Posterior vena cava (tissue), 2 donors: ENCODE results near the gene GNB5. TPM values are rescaled to one million over a fixed set of nuclear protein-coding genes. Genes with fewer than 3 reads are reported as not detected.
"Not testable (repeated sequence)": the region's sequence is repeated elsewhere in the genome, so short reads cannot be mapped to it uniquely, and the experiment has no call there.

Experiments used
- DNase-seq: peaks from one replicate; pipeline ENCODE4 v3.0.0-alpha.2; 2020; ENCODE audit warnings: low spot score
- intact Hi-C, 2 donors: fragments of 100-400 bp; cut with DNase I; formaldehyde crosslinking; loops; one replicate each; pipeline versions ENCODE4 v1.14.1 to v1.14.2; 2022 to 2023
- long read RNA-seq, 2 donors: library from polyadenylated mRNA; unstranded; transcript quantifications; one replicate each; pipeline ENCODE4 v2.0.0, GENCODE V29; 2020 to 2021
- total RNA-seq, 2 donors: library from RNA; stranded (reverse); fragmentation: NEBNext Ultra II Directional; extraction: Animal tissue kit (Norgen Biotek cat#: 25700); gene quantifications; one replicate each; pipeline ENCODE4 v1.2.1, GENCODE V29; 2021
- donor health status: DM: yes; HTN: yes; CAD: no.
- donor health status: DM: yes; HTN: yes; CAD: no.

Gene GNB5
- 10 to 100 TPM; 17.0 to 18.3 TPM for total RNA-seq
- long read RNA-seq, donor 1, transcript GNB5-202 (11 exons, 1,735 nt): major isoform, 17 of 22 reads
- long read RNA-seq, donor 1, partial matches to known transcripts: 0 of 22 reads
- long read RNA-seq, donor 1, other reads (novel, unspliced or antisense): 5 of 22 reads
- long read RNA-seq, donor 2, transcript GNB5-202 (11 exons, 1,735 nt): major isoform, 100 of 123 reads
- long read RNA-seq, donor 2, partial matches to known transcripts: 9 of 123 reads
- long read RNA-seq, donor 2, other reads (novel, unspliced or antisense): 14 of 123 reads

DNA sequence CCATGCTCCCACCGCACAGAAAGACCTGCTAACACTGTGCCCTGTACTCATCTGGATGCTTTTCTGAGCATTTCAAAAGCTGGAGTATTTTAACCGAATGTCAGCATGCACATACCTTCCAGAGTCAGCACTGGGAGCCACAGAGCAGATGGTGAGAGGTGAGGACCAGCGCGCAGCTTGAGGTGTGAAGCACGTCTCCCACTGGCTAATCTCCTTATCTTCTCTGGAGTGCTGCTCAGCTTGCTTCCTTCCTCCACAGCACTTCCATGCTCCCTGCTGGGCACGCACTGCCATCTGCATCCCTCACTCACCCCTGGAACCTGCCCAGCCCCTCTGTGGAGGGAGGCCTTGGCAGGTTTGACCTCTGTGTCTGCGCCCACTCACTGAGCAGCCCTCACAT, at the start of gene GNB5:
Gene GNB5 (minus strand): TSS at position 186 of the 400 bp plus-strand sequence. CDS start 6,716 bp downstream, outside the sequence.
- no peak for DNase-seq
- intact Hi-C loops: no loop called here

DNA sequence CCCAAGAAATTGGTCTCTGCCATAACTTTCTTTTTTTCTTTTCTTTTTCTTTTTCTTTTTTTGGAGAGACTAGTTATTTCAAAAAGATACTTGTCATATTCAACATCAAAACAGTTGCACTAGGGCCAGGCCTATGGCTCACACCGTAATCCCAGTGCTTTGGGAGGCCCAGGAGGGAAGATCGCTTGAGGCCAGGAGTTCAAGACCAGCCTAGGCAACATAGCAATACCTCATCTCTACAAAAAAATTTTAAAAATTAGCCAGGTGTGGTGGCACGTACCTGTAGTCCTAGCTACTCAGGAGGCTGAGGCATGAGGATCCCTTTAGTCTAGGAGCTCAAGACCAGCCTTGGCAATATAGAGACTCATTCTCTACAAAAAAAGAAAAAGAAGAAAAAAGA, 49.0 kb upstream of the GNB5 start:
- no peak for DNase-seq
- intact Hi-C loops: no loop called here

DNA sequence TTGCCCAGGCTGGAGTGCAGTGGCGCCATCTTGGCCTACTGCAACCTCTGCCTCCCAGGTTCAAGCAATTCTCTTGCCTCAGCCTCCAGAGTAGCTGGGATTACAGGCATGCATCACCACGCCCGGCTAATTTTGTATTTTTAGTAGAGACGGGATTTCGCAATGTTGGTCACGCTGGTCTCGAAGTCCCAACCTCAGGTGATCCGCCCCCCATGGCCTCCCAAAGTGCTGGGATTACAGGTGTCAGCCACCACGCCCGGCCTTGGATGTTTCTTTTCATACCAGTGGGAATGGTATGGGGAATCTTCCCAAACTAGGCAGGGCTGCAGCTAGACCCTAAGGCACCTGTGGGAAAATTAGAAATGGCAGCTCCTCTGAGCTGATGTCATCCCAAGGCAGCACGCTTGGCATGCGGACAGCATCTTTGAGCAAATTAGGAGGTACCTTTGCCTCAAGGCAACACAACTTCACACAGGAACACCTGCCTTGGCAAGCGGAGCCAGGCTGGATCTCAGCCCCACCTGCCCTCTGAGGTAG, 47.9 kb upstream of the GNB5 start:
- DNase-seq, intact Hi-C loops: not testable (repeated sequence)

DNA sequence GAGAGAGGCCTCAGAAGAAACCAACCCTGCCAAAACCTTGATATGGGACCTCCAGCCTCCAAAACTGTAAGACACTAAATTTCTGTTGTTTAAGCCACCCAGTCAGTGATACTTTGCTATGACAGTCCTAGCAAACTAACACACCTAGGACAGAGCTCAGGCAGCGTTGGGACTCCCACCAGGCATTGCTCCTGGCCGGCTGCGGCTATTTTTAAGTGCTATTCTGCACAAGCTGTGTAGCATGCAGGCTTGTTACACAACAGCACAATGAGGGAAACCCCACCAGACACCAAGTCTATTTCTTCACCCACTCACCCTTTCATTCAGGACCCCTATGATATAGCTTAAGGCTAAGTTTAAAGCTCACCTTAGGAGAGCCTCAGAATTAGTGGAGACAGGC, 47.0 kb upstream of the GNB5 start:
- intact Hi-C loops: no loop called here
- no peak for DNase-seq

DNA sequence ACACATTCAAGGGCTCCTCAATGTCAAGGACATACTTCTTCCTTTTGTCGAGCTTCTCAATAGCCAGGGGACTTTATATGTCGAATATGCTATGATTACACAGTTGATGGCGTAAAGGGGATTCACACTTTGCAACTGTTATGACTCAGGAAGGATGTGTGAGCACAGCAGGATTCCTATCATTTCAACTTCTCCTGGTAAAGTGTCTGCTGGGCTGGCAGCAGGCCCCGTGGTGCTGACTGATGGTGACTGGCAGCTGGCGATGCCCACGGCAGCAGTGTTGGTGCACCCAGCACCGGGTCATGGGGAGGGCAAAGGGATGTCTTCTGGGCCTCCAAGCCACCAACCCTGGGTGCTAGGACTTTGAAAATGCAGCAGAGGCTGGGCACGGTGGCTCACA, 44.8 kb upstream of the GNB5 start:
- intact Hi-C loops: no loop called here
- DNase-seq: no peak

DNA sequence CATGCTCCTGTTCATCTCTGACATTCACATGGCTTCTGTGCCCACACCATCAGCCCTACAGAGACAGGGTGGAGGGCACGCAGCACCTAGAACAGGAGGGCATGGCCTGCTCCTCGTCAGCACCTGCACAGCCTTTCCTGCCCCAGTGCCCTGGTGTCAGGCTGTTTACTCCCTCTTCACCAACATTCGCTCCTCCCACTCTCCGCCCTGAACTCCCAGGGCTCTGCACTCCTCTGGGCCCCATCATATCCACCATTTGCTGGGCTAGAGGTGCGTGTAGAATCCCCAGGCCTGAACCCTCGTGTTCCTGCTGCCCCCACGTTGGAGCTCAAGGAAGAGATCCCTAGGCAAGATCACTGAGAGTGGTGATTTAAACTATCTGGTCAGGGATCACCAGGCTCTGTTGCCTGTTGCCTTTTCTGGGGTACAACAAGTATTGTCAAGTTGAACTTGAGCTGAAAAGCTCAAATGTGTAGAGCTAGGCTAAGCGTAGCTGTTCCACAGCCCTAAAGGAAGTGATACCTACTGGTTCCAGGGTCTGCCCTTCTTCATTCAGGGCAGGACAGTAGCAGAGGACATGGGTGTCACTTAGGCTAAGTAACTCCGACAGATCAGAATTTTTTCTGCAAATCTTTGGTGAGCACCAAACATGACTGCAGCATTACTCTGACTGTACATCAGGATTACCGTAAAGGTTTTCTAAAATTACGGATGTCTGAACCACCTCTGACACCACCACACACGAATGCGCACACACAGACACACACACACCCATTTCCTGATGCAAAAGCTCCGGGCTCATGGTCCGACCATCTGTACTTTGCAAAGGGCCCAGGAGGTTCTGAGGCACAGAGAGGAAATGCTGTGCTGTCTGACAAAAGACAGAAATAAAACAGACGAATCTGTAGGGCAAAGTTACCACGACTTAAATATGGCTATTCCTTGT, 43.7 kb upstream of the GNB5 start:
- intact Hi-C loops: no loop called here

DNA sequence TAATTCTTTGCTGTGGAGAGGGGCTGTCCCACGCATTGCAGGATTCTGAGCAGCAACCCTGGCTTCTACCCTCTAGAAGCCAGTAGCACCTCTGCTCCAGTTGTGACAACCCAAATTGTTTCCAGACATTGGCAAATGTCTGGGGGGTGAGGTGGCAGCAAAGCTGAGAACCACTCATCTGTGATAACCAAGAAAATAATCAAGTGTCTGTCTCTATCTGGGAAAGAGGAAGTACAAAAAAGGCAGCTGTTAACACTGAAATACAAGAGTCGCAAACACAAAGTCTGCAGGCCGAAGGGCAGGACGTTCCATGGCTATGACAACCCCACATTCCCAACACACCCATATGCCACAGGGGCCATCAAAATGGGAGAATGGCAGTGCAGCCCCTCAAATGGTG, 42.2 kb upstream of the GNB5 start:
- no peak for DNase-seq
- intact Hi-C loops: no loop called here

More for the DNA sequence above, 43.7 kb upstream of the GNB5 start:
- DNase-seq: no peak

DNA sequence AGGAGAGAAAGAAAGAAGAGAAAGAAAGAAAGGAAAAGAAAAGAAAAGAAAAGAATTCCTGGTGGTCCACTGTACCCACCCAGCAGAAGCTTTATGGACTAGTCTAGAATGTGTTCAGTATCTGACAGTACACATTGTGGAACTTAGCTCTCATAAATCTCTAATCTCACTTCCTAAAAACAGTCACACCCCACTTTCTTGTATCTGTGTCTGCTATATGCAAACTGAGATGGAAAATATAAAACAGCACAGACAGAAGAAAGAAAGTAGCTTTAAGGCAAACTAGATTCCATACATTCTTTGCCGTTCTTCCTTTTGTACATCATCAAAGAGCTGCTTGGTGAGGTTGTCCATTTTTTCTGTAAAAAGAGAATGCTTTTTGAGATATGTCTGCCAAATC, 41.1 kb upstream of the GNB5 start:
- no peak for DNase-seq
- intact Hi-C loops: no loop called here

DNA sequence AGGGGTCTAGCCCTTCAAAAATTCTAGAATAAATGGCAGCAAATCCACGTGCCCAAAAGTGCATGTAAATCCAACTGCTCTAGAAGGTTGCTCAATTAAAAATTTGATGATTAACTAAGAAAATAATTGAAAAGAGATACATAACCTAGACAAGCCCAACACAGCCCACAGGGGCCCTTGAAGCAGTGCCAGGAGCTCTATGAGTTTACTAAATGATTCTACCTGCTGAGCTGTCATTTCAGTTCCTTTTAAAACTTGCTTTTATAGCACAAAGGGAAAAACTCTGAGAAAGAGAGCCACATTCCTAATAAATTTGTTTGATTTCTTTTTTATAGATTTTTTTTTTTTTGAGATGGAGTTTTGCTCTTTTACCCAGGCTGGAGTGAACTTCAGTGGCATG, 38.9 kb upstream of the GNB5 start:
- no peak for DNase-seq
- intact Hi-C loops: no loop called here

DNA sequence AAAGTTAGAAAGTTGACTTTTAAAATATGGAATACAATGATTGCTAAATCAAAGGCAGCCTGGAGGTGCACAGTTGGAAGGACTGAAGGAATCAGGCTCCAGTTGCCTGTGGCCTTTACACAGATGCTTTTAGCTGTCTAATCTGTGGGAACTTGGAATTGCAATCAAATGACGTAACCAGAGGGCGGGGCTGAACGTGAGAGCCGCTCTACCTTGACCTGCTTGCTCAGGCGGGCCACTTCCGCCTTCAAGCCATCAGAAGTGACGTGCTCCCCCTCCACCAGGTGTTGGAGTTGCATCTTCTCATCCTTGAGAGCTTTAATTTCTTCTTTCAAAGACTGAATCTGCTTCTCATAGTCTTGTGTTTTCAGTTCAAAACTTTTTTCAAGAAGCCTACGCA, 37.7 kb upstream of the GNB5 start:
- DNase-seq: no peak
- intact Hi-C loops: no loop called here

DNA sequence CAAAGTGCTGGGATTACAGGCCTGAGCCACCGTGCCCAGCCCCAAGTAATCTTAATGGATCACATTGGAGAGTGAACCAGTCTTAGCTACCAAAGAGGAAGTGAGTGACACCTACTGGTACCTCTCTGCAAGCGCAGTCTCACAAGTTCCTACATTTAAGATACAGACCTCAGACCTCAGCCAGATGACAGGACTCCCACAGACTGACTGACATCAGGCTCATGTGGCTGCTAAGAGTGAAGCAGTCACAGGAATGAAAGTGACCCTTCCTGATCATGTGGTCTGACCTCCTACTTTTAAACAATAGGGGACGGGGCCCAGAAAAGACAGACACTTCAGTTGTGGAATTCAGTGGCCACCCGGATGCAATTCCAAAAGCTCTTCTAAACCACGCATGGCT, 36.3 kb upstream of the GNB5 start:
- intact Hi-C loops: no loop called here
- no peak for DNase-seq

DNA sequence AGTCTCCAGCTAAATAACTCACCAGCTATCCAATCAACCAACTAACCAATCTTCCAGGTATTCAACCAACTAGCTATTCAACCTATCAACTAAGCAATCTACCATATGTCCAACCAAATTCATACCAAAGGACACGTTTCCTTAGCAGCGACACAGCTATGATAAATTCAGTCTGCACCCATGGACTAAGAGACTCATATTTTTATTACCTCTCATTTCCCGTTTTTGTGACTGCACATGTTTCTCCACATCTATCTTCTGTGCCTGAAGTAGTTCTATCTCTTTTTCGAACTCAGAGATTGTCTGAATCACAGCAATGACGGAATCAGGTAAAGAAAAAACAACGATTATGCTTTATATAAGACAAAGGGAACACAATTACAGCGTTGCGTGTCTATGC, 34.0 kb upstream of the GNB5 start:
- DNase-seq: no peak
- intact Hi-C loops: no loop called here

DNA sequence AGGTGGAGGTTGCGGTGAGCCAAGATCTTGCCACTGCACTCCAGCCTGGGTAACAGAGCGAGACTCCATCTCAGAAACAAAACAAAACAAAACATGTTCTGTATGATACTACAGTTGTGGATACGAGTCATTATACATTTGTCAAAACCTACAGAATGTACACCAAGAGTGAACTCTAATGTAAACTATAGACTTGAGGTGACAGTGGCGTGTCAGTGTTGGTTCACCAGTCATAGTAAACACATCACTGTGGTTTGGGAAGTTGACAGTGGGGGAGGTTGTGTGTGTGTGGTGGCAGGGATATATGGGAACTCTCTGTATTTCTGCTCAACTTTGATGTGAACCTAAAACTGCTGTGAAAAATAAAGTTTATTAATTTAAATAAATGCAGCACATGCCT, 33.0 kb upstream of the GNB5 start:
- intact Hi-C loops: no loop called here

DNA sequence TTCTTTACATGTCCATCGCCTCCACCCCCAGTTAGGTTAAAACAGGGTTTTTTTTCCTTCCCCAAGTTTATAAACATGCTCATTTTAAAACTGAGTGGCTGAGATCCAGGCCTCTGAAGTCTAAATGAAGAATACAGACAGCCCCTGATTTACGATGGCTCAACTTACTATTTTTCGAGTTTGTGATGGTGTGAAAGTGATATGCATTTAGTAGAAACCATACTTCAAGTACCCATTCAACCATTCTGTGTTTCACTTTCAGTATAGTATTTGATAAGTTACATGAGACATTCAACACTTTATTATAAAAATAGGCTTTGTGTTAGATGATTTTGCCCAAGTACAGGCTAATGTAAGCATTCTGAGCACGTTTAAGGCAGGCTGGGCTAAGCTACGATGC, 30.5 kb upstream of the GNB5 start:
- intact Hi-C loops: no loop called here
- DNase-seq: no peak

More for the DNA sequence above, 33.0 kb upstream of the GNB5 start:
- no peak for DNase-seq

DNA sequence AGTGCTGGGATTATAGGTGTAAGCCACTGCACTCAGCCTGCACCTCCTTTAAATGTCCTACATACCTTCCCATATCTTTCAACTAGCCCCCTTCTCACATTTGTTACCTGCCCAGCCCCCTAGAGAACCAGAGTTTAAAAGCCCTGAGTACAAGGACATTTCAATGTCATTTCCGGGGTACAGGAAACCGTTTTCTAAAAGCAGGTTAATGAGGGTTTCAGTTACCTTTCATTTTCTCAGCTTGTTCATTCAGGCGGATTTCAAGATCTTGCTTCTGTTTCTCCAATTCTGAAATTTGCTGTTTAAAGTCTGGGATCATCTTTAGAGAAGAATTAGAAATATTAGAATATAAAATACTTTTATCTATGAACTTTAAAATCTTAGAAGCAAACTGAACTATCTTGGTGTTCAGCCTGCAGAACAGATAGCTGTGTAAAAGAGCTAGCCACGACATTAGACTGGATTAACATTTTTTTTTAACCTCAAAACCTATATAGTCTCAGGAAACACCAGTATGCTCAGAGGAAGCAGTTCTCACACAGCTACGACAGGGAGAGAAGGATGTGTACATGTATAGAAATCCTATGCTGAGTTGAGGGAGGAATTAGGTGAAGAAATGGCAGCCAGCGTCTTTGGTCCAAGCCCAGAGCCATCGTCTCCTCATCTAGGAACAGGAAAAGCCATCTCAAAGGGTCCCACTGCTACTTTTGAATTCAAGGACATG, 29.9 kb upstream of the GNB5 start:
- DNase-seq: no peak
- intact Hi-C loops: no loop called here

DNA sequence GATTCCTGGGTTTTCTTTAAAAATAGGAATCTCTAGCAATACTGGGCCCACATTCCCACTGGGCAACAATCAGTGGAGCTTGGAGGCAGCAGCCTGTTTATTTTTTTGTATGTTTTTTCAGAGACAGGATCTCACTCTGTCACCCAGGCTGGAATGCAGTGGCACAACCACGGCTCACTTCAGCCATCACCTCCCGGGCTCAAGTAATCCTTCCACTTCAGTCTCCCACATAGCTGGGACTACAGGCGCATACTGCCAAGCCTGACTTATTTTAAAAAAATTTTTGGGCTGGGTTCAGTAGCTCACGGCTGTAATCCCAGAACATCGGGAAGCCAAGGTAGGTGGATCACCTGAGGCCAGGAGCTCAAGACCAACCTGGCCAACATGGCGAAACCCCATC, 29.1 kb upstream of the GNB5 start:
- no peak for DNase-seq
- intact Hi-C loops: no loop called here

DNA sequence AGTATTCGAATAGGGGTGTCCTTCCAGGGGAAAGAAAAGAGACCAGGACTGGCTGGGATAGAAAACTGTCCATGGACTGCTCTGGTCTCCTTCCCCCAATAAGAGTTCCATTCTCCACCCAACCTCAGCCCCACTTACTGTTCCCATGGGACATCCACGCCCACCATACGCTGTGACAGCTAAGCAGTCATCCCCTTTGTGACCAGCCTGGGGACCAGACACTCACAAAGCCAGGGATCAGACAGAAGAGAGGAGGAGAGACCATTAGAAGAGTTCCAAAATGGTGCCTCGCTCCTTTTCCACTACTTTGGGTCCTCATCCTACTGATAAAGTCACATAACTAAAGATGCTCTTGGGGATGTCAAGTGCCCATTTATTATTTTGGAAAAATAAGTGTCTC, 27.6 kb upstream of the GNB5 start:
- intact Hi-C loops: no loop called here
- DNase-seq: no peak

DNA sequence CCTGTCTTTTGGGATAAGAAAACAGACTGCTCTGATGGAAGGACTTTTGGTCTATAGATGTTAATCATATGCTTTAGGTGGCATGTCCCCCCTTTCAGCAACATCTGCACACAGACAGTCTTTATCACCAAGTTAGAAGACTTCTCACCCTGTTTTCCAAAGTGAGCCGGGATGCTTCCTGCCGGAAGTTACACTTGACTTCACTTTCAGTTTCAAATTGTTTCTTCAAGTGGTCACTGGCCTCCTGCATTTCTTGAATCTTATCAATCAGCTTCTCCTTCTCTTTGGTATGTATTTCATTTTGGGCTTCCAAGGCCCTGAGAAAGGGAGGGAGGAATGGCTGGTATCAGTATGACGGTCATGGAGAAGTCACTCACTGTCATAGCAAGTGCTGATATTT, 27.2 kb upstream of the GNB5 start:
- intact Hi-C loops: no loop called here
- no peak for DNase-seq

DNA sequence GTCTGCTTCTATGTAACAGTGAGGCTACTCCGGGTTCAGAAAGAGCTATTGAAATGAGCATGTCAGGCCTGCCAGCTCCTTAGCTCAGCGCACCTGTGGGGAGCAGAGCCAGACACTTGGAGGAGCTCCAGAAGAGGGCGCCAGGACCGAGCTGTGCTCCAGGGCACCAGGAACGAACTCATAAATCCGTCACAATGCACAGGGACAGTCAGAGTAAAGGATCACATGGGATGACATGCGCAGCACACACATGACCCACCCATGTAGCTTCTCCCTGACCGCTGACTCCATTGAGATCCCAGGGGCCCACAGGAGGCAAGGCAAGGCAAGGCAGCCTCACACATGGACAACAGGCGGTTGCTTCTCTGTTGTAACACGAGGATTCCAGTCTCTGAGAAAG, 26.0 kb upstream of the GNB5 start:
- intact Hi-C loops: no loop called here
- no peak for DNase-seq

DNA sequence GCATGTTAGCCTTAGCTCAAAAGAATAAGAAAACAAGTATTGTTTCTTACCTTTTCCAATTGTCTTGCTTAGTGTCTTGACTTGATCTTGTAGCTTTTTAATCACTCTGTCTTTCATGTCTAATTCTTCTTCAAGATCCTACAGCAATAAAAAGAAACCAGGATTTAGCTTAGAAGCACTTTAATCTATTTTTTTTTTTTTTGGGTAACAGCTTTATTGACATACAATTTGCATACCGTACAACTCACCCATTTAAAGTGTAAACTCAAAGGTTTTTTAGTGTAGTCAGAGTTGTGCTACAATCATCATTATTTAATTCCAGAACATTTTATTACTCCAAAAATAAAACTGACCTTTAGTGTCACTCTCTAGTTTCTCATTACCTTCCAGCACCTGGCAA, 23.4 kb upstream of the GNB5 start:
- no peak for DNase-seq
- intact Hi-C loops: no loop called here
